ENCODE results near the gene ITPRID1.

GRCh38 chr7:31647511-31647910 lies 133.6 kb downstream of the ITPRID1 start:
- TF ChIP-seq POLR2A (IDR thresholded peaks at IDR 0.05) (no peak), CTCF (IDR thresholded peaks at IDR 0.05) (no peak)

Measured in esophagus squamous epithelium (tissue), 4 donors.